A673 (cell line): ENCODE data around the gene PEAK3. TPM values are rescaled to one million over a fixed set of nuclear protein-coding genes. Genes with fewer than 3 reads are reported as not detected.

Experiments
- BruUV-seq: library from RNA; stranded (reverse); fragments of 400-500 nt; replicated peaks from 2 replicates; lab custom pipeline; 2021; lab: Mats Ljungman, UMichigan
- CTCF ChIA-PET: fragments of 300-600 bp; sonication (Branson Sonifier 250); formaldehyde crosslinking; loops from one replicate; lab custom pipeline; 2022; ENCODE audit warnings: antibody characterized with exemption; lab: Charles Lee
- POLR2A ChIA-PET: fragments of 300-600 bp; sonication (Branson Sonifier 250); formaldehyde crosslinking; loops from one replicate; lab custom pipeline; 2022; ENCODE audit warnings: antibody characterized with exemption; ENCODE audit not compliant: low non-redundant PET; lab: Charles Lee
- DNase-seq: peaks from one replicate; pipeline ENCODE4 v3.0.0-alpha.2; 2015; ENCODE audit warnings: low spot score
- H3K27ac ChIP-seq: fragments of 200-600 bp; sonication (generic); 2 replicates; pipeline ENCODE4 v1.5.1; 2016; ENCODE audit warnings: mixed run types, low read depth, mild to moderate bottlenecking, mixed read lengths, antibody characterized with exemption, low read length; ENCODE audit not compliant: poor library complexity, severe bottlenecking
- H3K27me3 ChIP-seq: fragments of 200-600 bp; sonication (generic); replicated peaks from 2 replicates; pipeline ENCODE4 v1.6.1; 2017; ENCODE audit warnings: mixed run types, low read depth, mild to moderate bottlenecking, mixed read lengths, antibody characterized with exemption, low read length; ENCODE audit not compliant: insufficient read depth, poor library complexity
- H3K36me3 ChIP-seq: fragments of 200-600 bp; sonication (generic); 2 replicates; pipeline ENCODE4 v1.6.1; 2016; ENCODE audit warnings: mixed run types, mild to moderate bottlenecking, mixed read lengths, antibody characterized with exemption, low read length; ENCODE audit not compliant: insufficient read depth, poor library complexity, severe bottlenecking
- H3K4me1 ChIP-seq: fragments of 200-600 bp; sonication (generic); 2 replicates; pipeline ENCODE4 v1.6.1; 2017; ENCODE audit warnings: mixed run types, mild to moderate bottlenecking, mixed read lengths, antibody characterized with exemption, low read length; ENCODE audit not compliant: insufficient read depth, poor library complexity, severe bottlenecking
- H3K4me3 ChIP-seq: fragments of 200-600 bp; sonication (generic); 2 replicates; pipeline ENCODE4 v1.5.1; 2016; ENCODE audit warnings: low read depth, mixed run types, mild to moderate bottlenecking, mixed read lengths, low read length; ENCODE audit not compliant: poor library complexity, severe bottlenecking
- H3K9me3 ChIP-seq: fragments of 200-600 bp; sonication (generic); 2 replicates; pipeline ENCODE4 v1.6.1; 2016; ENCODE audit warnings: mixed run types, low read depth, mild to moderate bottlenecking, mixed read lengths, antibody characterized with exemption, low read length; ENCODE audit not compliant: poor library complexity, severe bottlenecking
- CTCF ChIP-seq: fragments of 300-800, 200-600 bp; sonication (generic); conservative IDR thresholded peaks from 2 replicates; pipeline ENCODE4 v1.5.1; 2017; ENCODE audit warnings: low read depth, mild to moderate bottlenecking, antibody characterized with exemption, low read length, moderate library complexity, mixed read lengths
- EZH2 ChIP-seq: fragments of 200-600 bp; sonication (generic); IDR thresholded peaks from 2 replicates; pipeline ENCODE4 v1.6.1; 2017; ENCODE audit warnings: borderline replicate concordance, low read depth, mild to moderate bottlenecking, mixed read lengths, antibody characterized with exemption, low read length; ENCODE audit not compliant: poor library complexity, severe bottlenecking
- intact Hi-C: fragments of 100-400 bp; cut with micrococcal nuclease; formaldehyde crosslinking; loops from one replicate; pipeline ENCODE4 v1.10.0; 2022; ENCODE audit not compliant: unreplicated experiment
- total RNA-seq: library from RNA; stranded (reverse); gene quantifications from 2 replicates; pipeline ENCODE4 v1.2.3, GENCODE V29; 2021

PEAK3 gene
- total RNA-seq, 1 experiment from 2014 or later: not detected

- intact Hi-C loops: no loop called here
- Histone ChIP-seq H3K27ac (no peak overlapping the region), H3K27me3 (no peaks in the 10 kb centered on the region), H3K4me1 (peaks cover 19% of the 10 kb centered on the region), H3K9me3 (no peaks in the 10 kb centered on the region), H3K36me3 (peaks cover 57% of the 10 kb centered on the region), H3K4me3 (no peak overlapping the region)
- no peak for TF ChIP-seq CTCF
- TF ChIP-seq EZH2: no peak
- BruUV-seq: no TSS peak
- ChIA-PET POLR2A (no interaction called here), CTCF (no interaction called here)
- no peak for DNase-seq
Measured at GRCh38 chr19:2244125-2244411, 37.9 kb downstream of the PEAK3 start.

- intact Hi-C loops: no loop called here
- TF ChIP-seq EZH2 (no peak), CTCF (no peak)
- ChIA-PET POLR2A (no interaction called here), CTCF (no interaction called here)
- Histone ChIP-seq H3K4me3 (no peak overlapping the region), H3K27ac (no peak overlapping the region), H3K27me3 (no peaks in the 10 kb centered on the region), H3K4me1 (peaks cover 25% of the 10 kb centered on the region), H3K9me3 (no peaks in the 10 kb centered on the region), H3K36me3 (peaks cover 60% of the 10 kb centered on the region)
- BruUV-seq: no TSS peak
- no peak for DNase-seq
Measured at GRCh38 chr19:2243274-2244124, 38.5 kb downstream of the PEAK3 start.

- no TSS peak for BruUV-seq
- peaks cover 66% of the 10 kb centered on the region for H3K36me3 ChIP-seq
- POLR2A ChIA-PET: no interaction called here
- TF ChIP-seq CTCF: no peak
- intact Hi-C loops: no loop called here
- no peak for DNase-seq
- H3K4me1 ChIP-seq: peaks cover 30% of the 10 kb centered on the region
- H3K27me3 ChIP-seq: no peaks in the 10 kb centered on the region
- no peaks in the 10 kb centered on the region for H3K9me3 ChIP-seq
- no peak overlapping the region for H3K4me3 ChIP-seq
- CTCF ChIA-PET: no interaction called here
- no peak overlapping the region for H3K27ac ChIP-seq
Measured at GRCh38 chr19:2242816-2243215, 39.2 kb downstream of the PEAK3 start.
